PC-3 (cell line): ENCODE measurements around the gene HMCN1.

Source experiments
- CTCF ChIP-seq: fragments of 300-600 bp; sonication (generic); conservative IDR thresholded peaks from 2 replicates; pipeline ENCODE4 v1.5.1; 2017; ENCODE audit warnings: antibody characterized with exemption, low read depth, mild to moderate bottlenecking, low read length
- EZH2 ChIP-seq: fragments of 300-600 bp; sonication (generic); IDR thresholded peaks from one replicate; pipeline ENCODE4 v1.6.1; 2017; ENCODE audit warnings: antibody characterized with exemption, mild to moderate bottlenecking, low read length; ENCODE audit not compliant: unreplicated experiment
- EZH2phosphoT487 ChIP-seq: fragments of 300-600 bp; sonication (generic); IDR thresholded peaks from 2 replicates; pipeline ENCODE4 v1.6.1; 2018; ENCODE audit warnings: mild to moderate bottlenecking, antibody characterized with exemption, low read length, borderline replicate concordance

- TF ChIP-seq EZH2, result no peak
- TF ChIP-seq CTCF, result no peak
- no peak for TF ChIP-seq EZH2phosphoT487
Measured at GRCh38 chr1:185776522-185776921, 42.3 kb downstream of the HMCN1 start.
